ENCODE data around the gene TTLL11.
"Not testable (repeated sequence)": the region's sequence is repeated elsewhere in the genome, so short reads cannot be mapped to it uniquely, and the experiment has no call there.

TTLL11 gene

DNA sequence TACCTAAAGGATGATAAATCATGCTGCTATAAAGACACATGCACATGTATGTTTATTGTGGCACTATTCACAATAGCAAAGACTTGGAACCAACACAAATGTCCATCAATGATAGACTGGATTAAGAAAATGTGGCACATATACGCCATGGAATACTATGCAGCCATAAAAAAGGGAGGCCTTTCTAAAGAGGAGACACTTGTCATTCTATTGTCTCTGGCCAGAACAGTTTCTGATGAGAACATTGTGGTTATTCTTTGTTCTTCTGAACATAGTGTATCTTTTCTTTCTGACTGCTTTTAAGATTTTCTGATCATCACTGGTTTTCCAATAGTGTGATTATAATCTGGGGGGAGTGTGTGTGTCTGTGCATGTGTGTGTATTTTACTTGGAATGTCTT, 112.4 kb downstream of the TTLL11 start:
- H2AFZ ChIP-seq (ENCODE audit: low read length); H3K18ac ChIP-seq (ENCODE audit: low read length); H4K91ac ChIP-seq (ENCODE audit: low read depth, low read length, poor library complexity); H4K8ac ChIP-seq (ENCODE audit: low read depth, low read length); H3K4me1 ChIP-seq (ENCODE audit: control insufficient read depth in 2 of 2, insufficient read depth in 1 of 2, low read depth in 1 of 2, low read length in 2 of 2); DNase-seq (ENCODE audit: low spot score); H2AK5ac ChIP-seq (ENCODE audit: low read depth, low read length); H3K14ac ChIP-seq (ENCODE audit: low read length); H3K23ac ChIP-seq (ENCODE audit: low read depth, low read length, poor library complexity); H2BK12ac ChIP-seq (ENCODE audit: low read length); H2BK15ac ChIP-seq (ENCODE audit: low read length); H3K4ac ChIP-seq (ENCODE audit: low read length); H3K4me2 ChIP-seq (ENCODE audit: insufficient read depth, low read length, poor library complexity, severe bottlenecking); H3K79me1 ChIP-seq (ENCODE audit: low read depth, low read length); H3K9ac ChIP-seq (ENCODE audit: low read depth, low read length, poor library complexity); H2BK5ac ChIP-seq (ENCODE audit: low read length); H3K4me3 ChIP-seq (ENCODE audit: low read length in 2 of 2); H3K27me3 ChIP-seq (ENCODE audit: control insufficient read depth in 3 of 3, insufficient read depth in 3 of 3, low read depth in 1 of 3, low read length in 3 of 3); H3K9me3 ChIP-seq (replicated peaks in 1 of 2; ENCODE audit: control insufficient read depth in 2 of 2, insufficient read depth in 1 of 2, low read depth in 1 of 2, low read length in 2 of 2); H3K27ac ChIP-seq (replicated peaks; ENCODE audit: low read length); H3K36me3 ChIP-seq (replicated peaks in 1 of 2; ENCODE audit: control insufficient read depth in 2 of 2, insufficient read depth in 2 of 2, low read length in 2 of 2); H2BK120ac ChIP-seq (ENCODE audit: low read depth, low read length): not testable (repeated sequence)
- WGBS, 2 donors (ENCODE audit: extremely low coverage in 2 of 2, insufficient read length in 2 of 2, insufficient replicate concordance in 1 of 2) = no CpG with 5 or more reads among the region's 1 CpG

DNA sequence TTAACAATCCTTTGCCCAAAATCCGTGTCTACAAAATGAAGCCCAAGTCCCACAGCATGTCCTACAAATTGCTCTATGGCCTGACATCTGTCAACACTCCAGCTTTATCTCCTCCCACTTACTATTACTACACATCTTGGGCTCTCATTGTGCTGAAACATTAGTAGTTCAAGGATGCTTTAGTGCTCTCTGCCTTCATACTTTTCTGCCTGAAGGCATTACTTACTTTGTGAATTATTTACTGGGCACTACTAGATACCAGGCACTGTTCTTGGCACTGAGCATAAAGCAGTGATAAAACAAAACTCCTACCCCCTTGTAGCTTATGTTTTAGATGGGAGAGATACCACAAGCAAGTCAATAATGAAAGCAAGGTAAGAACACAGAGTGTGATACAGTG, 113.4 kb downstream of the TTLL11 start:
- Histone ChIP-seq H2AFZ (ENCODE audit: low read length) (no peak overlapping the region), H2AK5ac (ENCODE audit: low read depth, low read length) (no peak overlapping the region), H4K8ac (ENCODE audit: low read depth, low read length) (no peak overlapping the region), H3K27ac (replicated peaks; ENCODE audit: low read length) (no peak overlapping the region), H2BK15ac (ENCODE audit: low read length) (no peak overlapping the region), H4K91ac (ENCODE audit: low read depth, low read length, poor library complexity) (no peak overlapping the region), H2BK5ac (ENCODE audit: low read length) (no peak overlapping the region), H3K36me3 (replicated peaks in 1 of 2; ENCODE audit: control insufficient read depth in 2 of 2, insufficient read depth in 2 of 2, low read length in 2 of 2) (no peaks in the 10 kb centered on the region), H3K4ac (ENCODE audit: low read length) (no peak overlapping the region), H3K9me3 (replicated peaks in 1 of 2; ENCODE audit: control insufficient read depth in 2 of 2, insufficient read depth in 1 of 2, low read depth in 1 of 2, low read length in 2 of 2) (peaks cover 0 to 4% of the 10 kb centered on the region in 2 donors), H3K27me3 (ENCODE audit: control insufficient read depth in 3 of 3, insufficient read depth in 3 of 3, low read depth in 1 of 3, low read length in 3 of 3) (no peaks in the 10 kb centered on the region), H3K4me1 (ENCODE audit: control insufficient read depth in 2 of 2, insufficient read depth in 1 of 2, low read depth in 1 of 2, low read length in 2 of 2) (peaks cover 0 to 3% of the 10 kb centered on the region in 2 donors), H3K14ac (ENCODE audit: low read length) (no peak overlapping the region), H2BK120ac (ENCODE audit: low read depth, low read length) (no peak overlapping the region), H3K4me3 (ENCODE audit: low read length in 2 of 2) (no peak overlapping the region), H3K18ac (ENCODE audit: low read length) (no peak overlapping the region), H3K9ac (ENCODE audit: low read depth, low read length, poor library complexity) (no peak overlapping the region), H3K79me1 (ENCODE audit: low read depth, low read length) (no peaks in the 10 kb centered on the region), H3K23ac (ENCODE audit: low read depth, low read length, poor library complexity) (no peak overlapping the region), H2BK12ac (ENCODE audit: low read length) (no peak overlapping the region), H3K4me2 (ENCODE audit: insufficient read depth, low read length, poor library complexity, severe bottlenecking) (no peak overlapping the region)
- WGBS, 2 donors (ENCODE audit: extremely low coverage in 2 of 2, insufficient read length in 2 of 2, insufficient replicate concordance in 1 of 2) = no CpG with 5 or more reads among the region's 1 CpG
- no peak for DNase-seq (ENCODE audit: low spot score)

DNA sequence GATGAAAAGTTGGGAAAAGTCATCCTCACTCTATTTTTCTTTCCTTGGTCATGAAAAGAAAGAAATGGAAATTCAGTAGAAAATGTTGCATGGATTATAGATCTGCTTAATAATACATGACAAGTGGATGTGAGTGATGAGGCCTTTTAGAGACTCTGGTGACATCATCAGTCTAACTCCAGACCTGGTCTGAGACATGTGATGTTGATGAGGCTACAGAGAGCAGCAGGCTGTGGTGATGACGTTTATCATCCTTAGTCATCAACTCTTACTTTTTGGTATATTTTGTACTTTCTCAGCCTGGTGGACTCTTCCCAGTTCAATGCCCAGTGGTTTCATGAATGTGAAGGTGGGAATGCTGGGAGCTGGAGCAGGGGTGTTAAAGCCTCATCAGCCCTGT, 116.4 kb downstream of the TTLL11 start:
- no peak overlapping the region for H3K14ac ChIP-seq (ENCODE audit: low read length)
- no peak overlapping the region for H2BK15ac ChIP-seq (ENCODE audit: low read length)
- no peak overlapping the region for H2BK12ac ChIP-seq (ENCODE audit: low read length)
- H3K27me3 ChIP-seq (ENCODE audit: control insufficient read depth in 3 of 3, insufficient read depth in 3 of 3, low read depth in 1 of 3, low read length in 3 of 3) = no peaks in the 10 kb centered on the region
- no peak overlapping the region for H3K4me3 ChIP-seq (ENCODE audit: low read length in 2 of 2)
- no peak overlapping the region for H2BK5ac ChIP-seq (ENCODE audit: low read length)
- H3K9me3 ChIP-seq (replicated peaks in 1 of 2; ENCODE audit: control insufficient read depth in 2 of 2, insufficient read depth in 1 of 2, low read depth in 1 of 2, low read length in 2 of 2) = peaks cover 0 to 4% of the 10 kb centered on the region in 2 donors
- no peak overlapping the region for H3K27ac ChIP-seq (replicated peaks; ENCODE audit: low read length)
- H3K4me1 ChIP-seq (ENCODE audit: control insufficient read depth in 2 of 2, insufficient read depth in 1 of 2, low read depth in 1 of 2, low read length in 2 of 2) = peaks cover 0 to 3% of the 10 kb centered on the region in 2 donors
- no peak overlapping the region for H4K8ac ChIP-seq (ENCODE audit: low read depth, low read length)
- H4K91ac ChIP-seq (ENCODE audit: low read depth, low read length, poor library complexity) = no peak overlapping the region
- no peak overlapping the region for H3K4me2 ChIP-seq (ENCODE audit: insufficient read depth, low read length, poor library complexity, severe bottlenecking)
- no peak overlapping the region for H2BK120ac ChIP-seq (ENCODE audit: low read depth, low read length)
- no peak overlapping the region for H3K4ac ChIP-seq (ENCODE audit: low read length)
- no peak for DNase-seq (ENCODE audit: low spot score)
- no peaks in the 10 kb centered on the region for H3K36me3 ChIP-seq (replicated peaks in 1 of 2; ENCODE audit: control insufficient read depth in 2 of 2, insufficient read depth in 2 of 2, low read length in 2 of 2)
- no CpG with 5 or more reads among the region's 1 CpG for WGBS, 2 donors (ENCODE audit: extremely low coverage in 2 of 2, insufficient read length in 2 of 2, insufficient replicate concordance in 1 of 2)
- H3K23ac ChIP-seq (ENCODE audit: low read depth, low read length, poor library complexity) = no peak overlapping the region
- H2AFZ ChIP-seq (ENCODE audit: low read length) = no peak overlapping the region
- no peak overlapping the region for H2AK5ac ChIP-seq (ENCODE audit: low read depth, low read length)
- no peak overlapping the region for H3K9ac ChIP-seq (ENCODE audit: low read depth, low read length, poor library complexity)
- no peak overlapping the region for H3K18ac ChIP-seq (ENCODE audit: low read length)
- H3K79me1 ChIP-seq (ENCODE audit: low read depth, low read length) = no peaks in the 10 kb centered on the region

DNA sequence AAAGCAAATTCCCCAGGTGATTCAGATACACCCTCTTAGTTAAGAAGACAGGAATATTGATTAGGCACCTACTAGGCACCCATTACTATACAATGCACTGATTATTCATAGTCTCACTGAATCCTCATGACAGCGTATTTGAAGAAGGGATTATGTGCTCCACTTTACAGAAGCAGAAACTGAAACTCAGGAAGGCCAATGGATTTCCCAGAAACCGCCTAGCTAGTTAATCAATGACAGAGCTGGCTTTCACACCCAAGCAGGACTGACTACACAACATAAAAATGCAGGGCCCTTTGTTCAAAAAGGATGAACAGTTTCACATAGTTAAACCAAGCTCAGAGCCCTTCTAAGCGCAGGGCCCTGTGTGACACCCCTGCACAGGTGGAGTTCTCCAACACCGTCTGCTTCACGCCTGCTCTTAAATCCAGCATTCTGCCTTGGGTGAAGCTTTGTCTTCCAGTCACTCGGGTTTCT, 117.3 kb downstream of the TTLL11 start:
- Histone ChIP-seq H3K4me1 (ENCODE audit: control insufficient read depth in 2 of 2, insufficient read depth in 1 of 2, low read depth in 1 of 2, low read length in 2 of 2) (peaks cover 0 to 3% of the 10 kb centered on the region in 2 donors), H2AFZ (ENCODE audit: low read length) (no peak overlapping the region), H3K23ac (ENCODE audit: low read depth, low read length, poor library complexity) (no peak overlapping the region), H4K8ac (ENCODE audit: low read depth, low read length) (no peak overlapping the region), H3K9me3 (replicated peaks in 1 of 2; ENCODE audit: control insufficient read depth in 2 of 2, insufficient read depth in 1 of 2, low read depth in 1 of 2, low read length in 2 of 2) (peaks cover 0 to 2% of the 10 kb centered on the region in 2 donors), H3K4me3 (ENCODE audit: low read length in 2 of 2) (no peak overlapping the region), H3K27me3 (ENCODE audit: control insufficient read depth in 3 of 3, insufficient read depth in 3 of 3, low read depth in 1 of 3, low read length in 3 of 3) (no peaks in the 10 kb centered on the region), H2BK5ac (ENCODE audit: low read length) (no peak overlapping the region), H3K79me1 (ENCODE audit: low read depth, low read length) (no peaks in the 10 kb centered on the region), H2BK120ac (ENCODE audit: low read depth, low read length) (no peak overlapping the region), H4K91ac (ENCODE audit: low read depth, low read length, poor library complexity) (no peak overlapping the region), H2AK5ac (ENCODE audit: low read depth, low read length) (no peak overlapping the region), H3K4me2 (ENCODE audit: insufficient read depth, low read length, poor library complexity, severe bottlenecking) (no peak overlapping the region), H3K36me3 (replicated peaks in 1 of 2; ENCODE audit: control insufficient read depth in 2 of 2, insufficient read depth in 2 of 2, low read length in 2 of 2) (no peaks in the 10 kb centered on the region), H3K27ac (replicated peaks; ENCODE audit: low read length) (no peak overlapping the region), H2BK12ac (ENCODE audit: low read length) (no peak overlapping the region), H3K9ac (ENCODE audit: low read depth, low read length, poor library complexity) (no peak overlapping the region), H3K18ac (ENCODE audit: low read length) (no peak overlapping the region), H3K14ac (ENCODE audit: low read length) (no peak overlapping the region), H3K4ac (ENCODE audit: low read length) (no peak overlapping the region), H2BK15ac (ENCODE audit: low read length) (no peak overlapping the region)
- DNase-seq (ENCODE audit: low spot score) = no peak
- WGBS, 2 donors (ENCODE audit: extremely low coverage in 2 of 2, insufficient read length in 2 of 2, insufficient replicate concordance in 1 of 2) = no CpG with 5 or more reads among the region's 6 CpGs
